ENCODE results near the gene ZNF219. TPM values are rescaled to one million over a fixed set of nuclear protein-coding genes. Genes with fewer than 3 reads are reported as not detected.

The ZNF219 gene
- total RNA-seq, 1 experiment from 2014 or later = 18.5 TPM

- H3K27ac Mint-ChIP-seq (ENCODE audit: unreplicated experiment) = peak overlapping the region; percentile 57
- BruUV-seq (replicated peaks) = no TSS peak
- peaks cover 14% of the 10 kb centered on the region for H3K36me3 Mint-ChIP-seq (ENCODE audit: insufficient read depth, unreplicated experiment)
- no peaks in the 10 kb centered on the region for H3K9me3 Mint-ChIP-seq (ENCODE audit: low read depth, unreplicated experiment)
- no peak for DNase-seq
- CTCF ChIA-PET = interaction anchor here (0.8 to 3.3 kb wide), 9 partner anchors 13 to 298 kb away, joined by 3 to 51 read pairs (median 10); partner anchors contain the start of gene ARHGEF40
- no peaks in the 10 kb centered on the region for H3K27me3 Mint-ChIP-seq (ENCODE audit: unreplicated experiment)
- intact Hi-C loops (cut with micrococcal nuclease; ENCODE audit: unreplicated experiment) = no loop called here
- peak overlapping the region; percentile 77 for H3K4me3 Mint-ChIP-seq (ENCODE audit: low read depth, unreplicated experiment)
- TF ChIP-seq, protein P1, sequence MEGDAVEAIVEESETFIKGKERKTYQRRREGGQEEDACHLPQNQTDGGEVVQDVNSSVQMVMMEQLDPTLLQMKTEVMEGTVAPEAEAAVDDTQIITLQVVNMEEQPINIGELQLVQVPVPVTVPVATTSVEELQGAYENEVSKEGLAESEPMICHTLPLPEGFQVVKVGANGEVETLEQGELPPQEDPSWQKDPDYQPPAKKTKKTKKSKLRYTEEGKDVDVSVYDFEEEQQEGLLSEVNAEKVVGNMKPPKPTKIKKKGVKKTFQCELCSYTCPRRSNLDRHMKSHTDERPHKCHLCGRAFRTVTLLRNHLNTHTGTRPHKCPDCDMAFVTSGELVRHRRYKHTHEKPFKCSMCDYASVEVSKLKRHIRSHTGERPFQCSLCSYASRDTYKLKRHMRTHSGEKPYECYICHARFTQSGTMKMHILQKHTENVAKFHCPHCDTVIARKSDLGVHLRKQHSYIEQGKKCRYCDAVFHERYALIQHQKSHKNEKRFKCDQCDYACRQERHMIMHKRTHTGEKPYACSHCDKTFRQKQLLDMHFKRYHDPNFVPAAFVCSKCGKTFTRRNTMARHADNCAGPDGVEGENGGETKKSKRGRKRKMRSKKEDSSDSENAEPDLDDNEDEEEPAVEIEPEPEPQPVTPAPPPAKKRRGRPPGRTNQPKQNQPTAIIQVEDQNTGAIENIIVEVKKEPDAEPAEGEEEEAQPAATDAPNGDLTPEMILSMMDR (IDR thresholded peaks at IDR 0.05; ENCODE audit: unreplicated experiment) = no peak
- peaks cover 51% of the 10 kb centered on the region for H3K4me1 Mint-ChIP-seq (ENCODE audit: low read depth, unreplicated experiment)
Observed at GRCh38 chr14:21105095-21105494, 6.6 kb upstream of the ZNF219 start.

- peak; percentile 69 for DNase-seq
- CTCF ChIA-PET = interaction anchor here (0.8 to 3.3 kb wide), 11 partner anchors 13 to 297 kb away, joined by 3 to 51 read pairs (median 6); partner anchors contain the start of gene ARHGEF40
- peaks cover 49% of the 10 kb centered on the region for H3K4me1 Mint-ChIP-seq (ENCODE audit: low read depth, unreplicated experiment)
- H3K27me3 Mint-ChIP-seq (ENCODE audit: unreplicated experiment) = no peaks in the 10 kb centered on the region
- TF ChIP-seq, protein P1 (IDR thresholded peaks at IDR 0.05; ENCODE audit: unreplicated experiment) = peak; percentile 80
- peak overlapping the region; percentile 57 for H3K27ac Mint-ChIP-seq (ENCODE audit: unreplicated experiment)
- H3K36me3 Mint-ChIP-seq (ENCODE audit: insufficient read depth, unreplicated experiment) = peaks cover 14% of the 10 kb centered on the region
- intact Hi-C loops (cut with micrococcal nuclease; ENCODE audit: unreplicated experiment) = loop anchor here (1.0 kb wide), 2 partner anchors 64 to 90 kb away; no protein-coding TSS in a partner anchor
- no peaks in the 10 kb centered on the region for H3K9me3 Mint-ChIP-seq (ENCODE audit: low read depth, unreplicated experiment)
- peak overlapping the region; percentile 77 for H3K4me3 Mint-ChIP-seq (ENCODE audit: low read depth, unreplicated experiment)
- BruUV-seq (replicated peaks) = no TSS peak
Observed at GRCh38 chr14:21104448-21105060, 6.1 kb upstream of the ZNF219 start.

DNA sequence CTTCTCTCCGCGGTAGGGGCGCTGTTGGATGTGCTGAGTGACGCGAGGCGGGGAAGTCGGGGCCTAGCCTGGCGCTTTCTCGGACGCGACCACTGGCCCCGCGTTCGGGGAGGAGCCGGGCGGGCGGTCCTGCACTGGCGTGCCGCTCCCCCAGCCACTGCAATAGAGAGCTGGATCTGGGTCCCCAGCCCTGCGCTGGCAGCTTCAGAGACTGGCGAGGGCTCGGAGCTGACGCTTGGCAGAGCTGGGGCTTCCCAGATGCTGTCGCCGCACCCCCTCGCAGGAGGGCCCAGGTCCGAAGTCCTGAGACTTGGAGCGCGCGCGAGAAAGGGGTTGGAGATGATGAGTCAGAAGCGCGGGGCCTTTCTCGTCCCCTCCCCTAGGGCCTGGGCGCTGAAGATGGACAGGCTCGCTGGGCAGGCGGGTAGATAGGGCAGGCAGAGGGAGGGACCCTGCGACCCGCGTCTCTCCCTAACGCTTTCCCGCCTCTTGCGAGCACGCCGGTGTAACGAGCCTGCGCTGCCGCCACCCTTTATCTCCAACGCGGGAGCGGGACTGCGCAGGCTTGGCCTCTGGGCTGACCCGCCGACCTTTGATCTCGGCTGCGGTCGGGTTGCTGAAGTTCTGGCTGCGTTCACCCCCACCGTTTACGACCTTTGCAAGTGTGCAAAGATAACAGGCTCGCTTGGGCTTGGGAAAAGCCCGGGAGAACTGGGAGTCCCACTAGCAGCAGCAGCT lies 5.4 kb upstream of the ZNF219 start:
- CTCF ChIA-PET = interaction anchor here (1.0 to 3.3 kb wide), 11 partner anchors 12 to 89 kb away, joined by 3 to 51 read pairs (median 6); partner anchors contain the start of gene ARHGEF40
- H3K27me3 Mint-ChIP-seq (ENCODE audit: unreplicated experiment) = no peaks in the 10 kb centered on the region
- H3K9me3 Mint-ChIP-seq (ENCODE audit: low read depth, unreplicated experiment) = no peaks in the 10 kb centered on the region
- intact Hi-C loops (cut with micrococcal nuclease; ENCODE audit: unreplicated experiment) = loop anchor here (1.0 kb wide), 2 partner anchors 64 to 90 kb away; no protein-coding TSS in a partner anchor
- peak overlapping the region; percentile 57 for H3K27ac Mint-ChIP-seq (ENCODE audit: unreplicated experiment)
- TF ChIP-seq, protein P1 (IDR thresholded peaks at IDR 0.05; ENCODE audit: unreplicated experiment) = peak; percentile 68
- H3K4me3 Mint-ChIP-seq (ENCODE audit: low read depth, unreplicated experiment) = peak overlapping the region; percentile 77
- BruUV-seq (replicated peaks) = TSS peak; percentile 98
- peaks cover 56% of the 10 kb centered on the region for H3K4me1 Mint-ChIP-seq (ENCODE audit: low read depth, unreplicated experiment)
- peak; percentile 93 for DNase-seq
- peaks cover 21% of the 10 kb centered on the region for H3K36me3 Mint-ChIP-seq (ENCODE audit: insufficient read depth, unreplicated experiment)

- DNase-seq = no peak
- Mint-ChIP-seq H3K36me3 (ENCODE audit: insufficient read depth, unreplicated experiment) (peaks cover 26% of the 10 kb centered on the region), H3K4me1 (ENCODE audit: low read depth, unreplicated experiment) (peaks cover 58% of the 10 kb centered on the region), H3K27ac (ENCODE audit: unreplicated experiment) (peak overlapping the region; percentile 57), H3K9me3 (ENCODE audit: low read depth, unreplicated experiment) (no peaks in the 10 kb centered on the region), H3K27me3 (ENCODE audit: unreplicated experiment) (no peaks in the 10 kb centered on the region), H3K4me3 (ENCODE audit: low read depth, unreplicated experiment) (peak overlapping the region; percentile 77)
- TF ChIP-seq, protein P1 (IDR thresholded peaks at IDR 0.05; ENCODE audit: unreplicated experiment) = no peak
- BruUV-seq (replicated peaks) = no TSS peak
- CTCF ChIA-PET = interaction anchor here (0.6 to 3.3 kb wide), 8 partner anchors 11 to 1212 kb away, joined by 3 to 51 read pairs (median 4); partner anchors contain the start of gene ARHGEF40
- intact Hi-C loops (cut with micrococcal nuclease; ENCODE audit: unreplicated experiment) = no loop called here
Observed at GRCh38 chr14:21103411-21103709, 4.9 kb upstream of the ZNF219 start.
